ENCODE data around the gene TERT.

DNA sequence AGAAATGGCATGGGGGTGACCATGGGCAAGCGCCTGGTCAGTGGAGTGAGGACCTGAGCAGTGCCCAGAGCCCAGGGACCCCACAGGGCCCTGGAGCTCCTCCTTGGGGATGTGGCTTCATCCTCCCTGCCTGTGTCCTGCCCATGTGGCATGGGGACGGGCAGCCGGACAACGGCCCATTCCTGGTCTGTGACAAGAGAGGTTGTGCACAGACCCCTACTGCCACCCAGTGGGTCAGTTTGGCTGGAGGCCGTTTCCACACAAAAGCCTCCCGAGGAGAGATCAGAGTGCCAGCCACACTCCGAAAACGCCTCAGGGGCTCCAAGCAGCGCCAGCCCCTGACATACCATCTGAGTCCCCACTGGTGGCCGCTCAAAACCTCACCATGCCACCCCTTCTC is 49.9 kb downstream of the TERT start:
- TF ChIP-seq CTCF (conservative IDR thresholded peaks at IDR 0.05; ENCODE audit: low read length) = peak; percentile 32
- TF ChIP-seq EZH2phosphoT487 (IDR thresholded peaks at IDR 0.05; ENCODE audit: borderline replicate concordance) = no peak
